ENCODE measurements around the gene BOLL. TPM values are rescaled to one million over a fixed set of nuclear protein-coding genes. Genes with fewer than 3 reads are reported as not detected.
"Not testable (repeated sequence)": the region's sequence is repeated elsewhere in the genome, so short reads cannot be mapped to it uniquely, and the experiment has no call there.

BOLL gene
- total RNA-seq, 4 donors from 2014 or later, result 0.19 TPM; not detected in 3

DNA sequence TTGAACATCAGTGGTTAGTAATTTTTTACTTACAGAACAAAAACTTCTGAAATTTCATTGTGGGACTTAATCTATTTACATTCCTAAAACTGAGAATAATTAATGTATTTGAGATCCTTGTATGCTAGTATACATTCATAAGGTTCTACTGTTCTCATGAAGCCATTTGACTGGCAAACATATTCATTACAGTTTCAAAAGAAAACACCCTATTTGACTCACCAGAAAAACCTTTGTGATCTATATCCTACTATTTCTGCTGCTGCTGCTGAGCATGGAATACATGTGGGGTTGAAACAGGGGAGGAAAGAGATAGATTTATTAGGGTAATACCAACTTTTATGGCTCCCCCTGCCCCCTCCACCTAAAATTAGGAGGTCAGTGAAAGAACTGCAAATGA is 58.1 kb downstream of the BOLL start:
- H3K4me3 ChIP-seq, result no peak overlapping the region
- H3K9me3 ChIP-seq, result no peaks in the 10 kb centered on the region
- TF ChIP-seq EP300 (IDR thresholded peaks at IDR 0.05) (no peak), POLR2A (IDR thresholded peaks at IDR 0.05) (no peak), POLR2AphosphoS5 (IDR thresholded peaks at IDR 0.05) (no peak)
- TF ChIP-seq, protein P1, sequence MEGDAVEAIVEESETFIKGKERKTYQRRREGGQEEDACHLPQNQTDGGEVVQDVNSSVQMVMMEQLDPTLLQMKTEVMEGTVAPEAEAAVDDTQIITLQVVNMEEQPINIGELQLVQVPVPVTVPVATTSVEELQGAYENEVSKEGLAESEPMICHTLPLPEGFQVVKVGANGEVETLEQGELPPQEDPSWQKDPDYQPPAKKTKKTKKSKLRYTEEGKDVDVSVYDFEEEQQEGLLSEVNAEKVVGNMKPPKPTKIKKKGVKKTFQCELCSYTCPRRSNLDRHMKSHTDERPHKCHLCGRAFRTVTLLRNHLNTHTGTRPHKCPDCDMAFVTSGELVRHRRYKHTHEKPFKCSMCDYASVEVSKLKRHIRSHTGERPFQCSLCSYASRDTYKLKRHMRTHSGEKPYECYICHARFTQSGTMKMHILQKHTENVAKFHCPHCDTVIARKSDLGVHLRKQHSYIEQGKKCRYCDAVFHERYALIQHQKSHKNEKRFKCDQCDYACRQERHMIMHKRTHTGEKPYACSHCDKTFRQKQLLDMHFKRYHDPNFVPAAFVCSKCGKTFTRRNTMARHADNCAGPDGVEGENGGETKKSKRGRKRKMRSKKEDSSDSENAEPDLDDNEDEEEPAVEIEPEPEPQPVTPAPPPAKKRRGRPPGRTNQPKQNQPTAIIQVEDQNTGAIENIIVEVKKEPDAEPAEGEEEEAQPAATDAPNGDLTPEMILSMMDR (IDR thresholded peaks at IDR 0.05), result no peak
- H3K36me3 ChIP-seq, result no peaks in the 10 kb centered on the region
- no peak overlapping the region for H3K27ac ChIP-seq
- H3K4me1 ChIP-seq, result no peaks in the 10 kb centered on the region
- no peaks in the 10 kb centered on the region for H3K27me3 ChIP-seq
- no peak for ATAC-seq

GRCh38 chr2:197717863-197718262 is 67.3 kb downstream of the BOLL start:
- no peaks in the 10 kb centered on the region for H3K27me3 ChIP-seq
- TF ChIP-seq, protein P1 (IDR thresholded peaks at IDR 0.05), result no peak
- TF ChIP-seq EP300 (IDR thresholded peaks at IDR 0.05), result no peak
- TF ChIP-seq POLR2A (IDR thresholded peaks at IDR 0.05), result no peak
- TF ChIP-seq POLR2AphosphoS5 (IDR thresholded peaks at IDR 0.05), result no peak
- no peaks in the 10 kb centered on the region for H3K9me3 ChIP-seq
- ATAC-seq, result no peak
- H3K27ac ChIP-seq, result no peak overlapping the region
- 83 to 94% methylated on average over 2 of the region's 2 CpGs for WGBS, 2 donors (ENCODE audit: low coverage in 1 of 2)
- no peak overlapping the region for H3K4me3 ChIP-seq
- peaks cover 0 to 2% of the 10 kb centered on the region in 2 donors for H3K36me3 ChIP-seq
- H3K4me1 ChIP-seq, result no peaks in the 10 kb centered on the region

GRCh38 chr2:197713271-197713670 is 71.8 kb downstream of the BOLL start:
- peaks cover 0 to 17% (median 2%) of the 10 kb centered on the region in 3 donors for H3K4me1 ChIP-seq
- ATAC-seq, result no peak
- peaks cover 0 to 4% of the 10 kb centered on the region in 2 donors for H3K36me3 ChIP-seq
- H3K27ac ChIP-seq, result no peak overlapping the region
- H3K9me3 ChIP-seq, result no peaks in the 10 kb centered on the region
- H3K27me3 ChIP-seq, result no peaks in the 10 kb centered on the region
- WGBS, 2 donors (ENCODE audit: low coverage in 1 of 2), result 89 to 100% methylated on average over 3 of the region's 3 CpGs
- H3K4me3 ChIP-seq, result no peak overlapping the region
- TF ChIP-seq POLR2AphosphoS5 (IDR thresholded peaks at IDR 0.05) (no peak), EP300 (IDR thresholded peaks at IDR 0.05) (no peak), POLR2A (IDR thresholded peaks at IDR 0.05) (no peak)
- TF ChIP-seq, protein P1 (IDR thresholded peaks at IDR 0.05), result no peak

DNA sequence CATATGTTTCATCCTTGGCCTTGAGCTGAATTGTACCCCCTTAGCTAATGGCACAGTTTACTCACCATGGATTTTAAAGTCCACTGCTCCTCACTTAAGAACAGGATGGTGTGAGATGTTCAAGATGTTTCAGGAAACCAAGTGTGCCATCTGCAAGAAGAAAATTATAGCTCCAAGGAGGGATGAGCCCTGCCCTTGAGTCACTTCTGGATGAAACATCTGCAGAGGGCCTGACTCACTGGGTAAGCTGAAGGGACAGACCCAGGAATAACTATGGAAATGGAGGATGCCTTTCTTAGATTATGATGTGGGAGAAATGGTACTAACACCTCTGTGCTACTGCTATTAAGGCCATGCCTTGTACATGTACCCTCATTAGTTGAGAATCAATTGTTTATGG is 73.5 kb downstream of the BOLL start:
- H3K4me1 ChIP-seq, result peaks cover 0 to 34% (median 13%) of the 10 kb centered on the region in 3 donors
- no peaks in the 10 kb centered on the region for H3K9me3 ChIP-seq
- no peak overlapping the region for H3K27ac ChIP-seq
- TF ChIP-seq, protein P1 (IDR thresholded peaks at IDR 0.05), result no peak
- TF ChIP-seq EP300 (IDR thresholded peaks at IDR 0.05) (no peak), POLR2A (IDR thresholded peaks at IDR 0.05) (no peak), POLR2AphosphoS5 (IDR thresholded peaks at IDR 0.05) (no peak)
- no peak for ATAC-seq
- H3K27me3 ChIP-seq, result no peaks in the 10 kb centered on the region
- peaks cover 0 to 4% of the 10 kb centered on the region in 2 donors for H3K36me3 ChIP-seq
- H3K4me3 ChIP-seq, result no peak overlapping the region

DNA sequence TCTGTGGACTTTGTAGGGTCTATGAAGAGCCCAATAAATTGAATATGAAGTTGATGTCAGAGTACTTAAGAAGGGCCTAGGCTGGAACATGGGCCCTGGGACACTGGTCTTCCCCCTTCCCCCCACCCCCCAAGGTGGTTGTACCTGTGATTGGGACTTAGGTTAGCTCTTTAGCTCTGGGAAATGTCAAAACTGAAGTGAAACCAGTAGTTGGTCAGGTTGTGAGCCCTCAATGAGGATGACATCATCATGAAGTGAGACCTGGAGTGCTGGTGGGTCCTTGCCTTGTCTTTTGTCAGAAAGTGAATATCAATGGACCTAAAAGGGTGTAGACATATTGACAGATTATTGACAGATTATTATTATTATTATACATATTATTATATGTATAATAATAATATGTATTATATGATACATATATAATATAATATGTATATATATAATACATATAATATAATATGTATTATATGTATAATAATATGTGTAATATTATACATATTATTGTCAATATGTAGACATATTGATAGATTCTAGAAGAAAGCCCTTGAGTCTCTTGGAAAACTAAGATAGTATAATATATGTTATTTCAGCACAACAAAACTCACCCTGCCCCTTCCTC is 74.6 kb downstream of the BOLL start:
- Histone ChIP-seq H3K9me3 (no peaks in the 10 kb centered on the region), H3K4me1 (peaks cover 0 to 43% (median 19%) of the 10 kb centered on the region in 3 donors), H3K27ac (no peak overlapping the region), H3K4me3 (no peak overlapping the region), H3K27me3 (no peaks in the 10 kb centered on the region), H3K36me3 (peaks cover 0 to 4% of the 10 kb centered on the region in 2 donors)
- no peak for ATAC-seq
- TF ChIP-seq EP300 (IDR thresholded peaks at IDR 0.05), result no peak

DNA sequence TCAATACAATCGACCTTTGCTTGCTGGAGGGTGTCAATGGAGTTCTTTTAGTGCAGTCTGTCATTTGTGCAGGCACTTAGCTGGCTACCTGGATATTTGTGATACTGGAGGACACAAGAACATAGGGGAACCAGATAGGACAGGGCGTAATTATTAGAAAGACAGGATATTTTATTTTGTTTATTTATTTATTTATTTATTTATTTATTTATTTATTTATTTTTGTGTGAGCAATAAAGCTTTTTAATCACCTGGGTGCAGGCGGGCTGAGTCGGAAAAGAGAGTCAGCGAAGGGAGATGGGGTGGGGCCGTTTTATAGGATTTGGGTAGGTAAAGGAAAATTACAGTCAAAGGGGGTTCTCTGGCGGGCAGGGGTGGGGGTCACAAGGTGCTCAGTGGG is 76.0 kb downstream of the BOLL start:
- H3K4me3 ChIP-seq, ATAC-seq: not testable (repeated sequence)
- 74 to 87% methylated on average over 6 to 7 of the region's 7 CpGs for WGBS, 2 donors (ENCODE audit: low coverage in 1 of 2)

More for the DNA sequence above, 76.0 kb downstream of the BOLL start:
- not testable (repeated sequence) for H3K27ac ChIP-seq, H3K36me3 ChIP-seq, H3K9me3 ChIP-seq, H3K27me3 ChIP-seq
- peaks cover 0 to 43% (median 19%) of the 10 kb centered on the region in 3 donors for H3K4me1 ChIP-seq

Data from gastroesophageal sphincter (tissue), 4 donors.